ENCODE data around the gene UBN1. TPM values are rescaled to one million over a fixed set of nuclear protein-coding genes. Genes with fewer than 3 reads are reported as not detected.
A peak's percentile ranks its signal among the peaks of the same experiment; 100 is the strongest.

UBN1 gene
- total and polyA plus RNA-seq, 2 of the 13 experiments (the other 11 are each of a cell fraction or from before 2014, with no cell fraction given), result 10.6 to 23.5 TPM

DNA sequence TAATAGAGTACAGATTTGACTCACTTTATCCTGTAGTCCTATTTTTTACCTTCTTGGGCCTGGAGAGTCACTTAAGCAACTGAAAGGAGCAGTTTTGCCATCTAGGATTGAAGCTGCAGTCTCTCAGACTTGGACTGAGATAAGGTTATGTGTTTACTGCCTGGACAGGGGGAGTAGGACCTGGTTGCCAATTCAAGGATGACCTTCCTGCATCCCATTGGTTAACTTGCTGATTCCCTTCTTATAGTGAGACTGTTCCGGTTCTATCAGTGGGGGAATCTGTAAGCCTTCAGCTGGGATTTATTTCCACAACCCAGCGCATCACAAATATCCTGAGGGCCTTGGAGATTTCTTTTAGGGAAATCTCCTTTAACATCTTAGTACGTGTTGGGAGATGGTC lies 2.9 kb downstream of the UBN1 start:
- FAIRE-seq (no peak), ATAC-seq (no peak), DNase-seq (ENCODE audit: low spot score) (no peak)
- H3K4me2 ChIP-seq (ENCODE audit: low read depth, low read length), result peak overlapping the region; percentile 98
- ChIA-PET POLR2A (no interaction called here), CTCF (ENCODE audit: low intra/inter-chr PET ratio, low total read pairs) (no interaction called here)
- in situ Hi-C loops (cut with HindIII; ENCODE audit: extremely low pct_ligation_motif_present, low pct_unique_long_range_greater_than_20kb) (no loop called here), intact Hi-C loops (cut with micrococcal nuclease; ENCODE audit: unreplicated experiment) (no loop called here)
- H2AFZ ChIP-seq (ENCODE audit: low read length), result no peak overlapping the region
- H3K27me3 ChIP-seq (ENCODE audit: control insufficient read depth in 1 of 2, insufficient read depth in 2 of 2, low read length in 2 of 2), result peaks cover 0 to 4% of the 10 kb centered on the region in 2 experiments; a peak in 1 of 5 replicates
- H4K20me1 ChIP-seq (ENCODE audit: insufficient read depth, low read length), result peaks cover 45% of the 10 kb centered on the region
- peaks cover 72% of the 10 kb centered on the region for H3K79me2 ChIP-seq (ENCODE audit: insufficient read depth, low read length)
- H3K4me3 ChIP-seq (replicated peaks in 1 of 3; ENCODE audit: insufficient read depth in 1 of 3, low read depth in 2 of 3, low read length in 3 of 3), result peak overlapping the region; percentile 4 to 94 (median 18); a peak in 1 of 6 replicates
- H3K4me1 ChIP-seq (ENCODE audit: insufficient read depth, low read length), result peaks cover 43% of the 10 kb centered on the region
- H3K27ac ChIP-seq (ENCODE audit: extremely low read length, insufficient read depth, low read length), result no peak overlapping the region
- no TSS peak for BruUV-seq (replicated peaks)
- peaks cover 7 to 24% of the 10 kb centered on the region in 2 experiments for H3K36me3 ChIP-seq (replicated peaks in 1 of 2; ENCODE audit: control insufficient read depth in 1 of 2, insufficient read depth in 2 of 2, low read length in 2 of 2)
- WGBS (ENCODE audit: low lambda C conversion rate), result 83% methylated on average over 3 of the region's 3 CpGs
- no peak overlapping the region; the same call in 1 of the 2 replicates for H3K9ac ChIP-seq (ENCODE audit: insufficient read depth, low read depth, low read length)
- H3K9me3 ChIP-seq (ENCODE audit: low read length), result no peaks in the 10 kb centered on the region
- TF ChIP-seq SRSF9 (IDR thresholded peaks at IDR 0.05; ENCODE audit: borderline replicate concordance, insufficient read depth, low read depth, low read length, poor library complexity, severe bottlenecking) (no peak), SMARCE1 (IDR thresholded peaks at IDR 0.05; ENCODE audit: borderline replicate concordance) (no peak), HNF4A (CRISPR knock-in tag; IDR thresholded peaks at IDR 0.05) (no peak), GABPB1 (CRISPR knock-in tag; IDR thresholded peaks at IDR 0.05) (no peak), ZNF160 (CRISPR knock-in tag; IDR thresholded peaks at IDR 0.05) (no peak), ZNF652 (CRISPR knock-in tag; IDR thresholded peaks at IDR 0.05; ENCODE audit: borderline replicate concordance, low read depth) (no peak)
- TF ChIP-seq, protein P1, sequence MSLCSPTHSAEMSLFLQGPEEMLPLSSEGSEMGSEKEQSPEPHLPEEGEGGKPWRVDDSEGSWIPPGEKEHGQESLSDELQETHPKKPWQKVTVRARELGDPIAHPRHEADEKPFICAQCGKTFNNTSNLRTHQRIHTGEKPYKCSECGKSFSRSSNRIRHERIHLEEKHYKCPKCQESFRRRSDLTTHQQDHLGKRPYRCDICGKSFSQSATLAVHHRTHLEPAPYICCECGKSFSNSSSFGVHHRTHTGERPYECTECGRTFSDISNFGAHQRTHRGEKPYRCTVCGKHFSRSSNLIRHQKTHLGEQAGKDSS (CRISPR knock-in tag; IDR thresholded peaks at IDR 0.05; ENCODE audit: borderline replicate concordance, low read depth), result no peak
- TF ChIP-seq, protein P2, sequence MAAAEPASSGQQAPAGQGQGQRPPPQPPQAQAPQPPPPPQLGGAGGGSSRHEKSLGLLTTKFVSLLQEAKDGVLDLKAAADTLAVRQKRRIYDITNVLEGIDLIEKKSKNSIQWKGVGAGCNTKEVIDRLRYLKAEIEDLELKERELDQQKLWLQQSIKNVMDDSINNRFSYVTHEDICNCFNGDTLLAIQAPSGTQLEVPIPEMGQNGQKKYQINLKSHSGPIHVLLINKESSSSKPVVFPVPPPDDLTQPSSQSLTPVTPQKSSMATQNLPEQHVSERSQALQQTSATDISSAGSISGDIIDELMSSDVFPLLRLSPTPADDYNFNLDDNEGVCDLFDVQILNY (CRISPR knock-in tag; conservative IDR thresholded peaks at IDR 0.05), result no peak
- TF ChIP-seq, protein P3, sequence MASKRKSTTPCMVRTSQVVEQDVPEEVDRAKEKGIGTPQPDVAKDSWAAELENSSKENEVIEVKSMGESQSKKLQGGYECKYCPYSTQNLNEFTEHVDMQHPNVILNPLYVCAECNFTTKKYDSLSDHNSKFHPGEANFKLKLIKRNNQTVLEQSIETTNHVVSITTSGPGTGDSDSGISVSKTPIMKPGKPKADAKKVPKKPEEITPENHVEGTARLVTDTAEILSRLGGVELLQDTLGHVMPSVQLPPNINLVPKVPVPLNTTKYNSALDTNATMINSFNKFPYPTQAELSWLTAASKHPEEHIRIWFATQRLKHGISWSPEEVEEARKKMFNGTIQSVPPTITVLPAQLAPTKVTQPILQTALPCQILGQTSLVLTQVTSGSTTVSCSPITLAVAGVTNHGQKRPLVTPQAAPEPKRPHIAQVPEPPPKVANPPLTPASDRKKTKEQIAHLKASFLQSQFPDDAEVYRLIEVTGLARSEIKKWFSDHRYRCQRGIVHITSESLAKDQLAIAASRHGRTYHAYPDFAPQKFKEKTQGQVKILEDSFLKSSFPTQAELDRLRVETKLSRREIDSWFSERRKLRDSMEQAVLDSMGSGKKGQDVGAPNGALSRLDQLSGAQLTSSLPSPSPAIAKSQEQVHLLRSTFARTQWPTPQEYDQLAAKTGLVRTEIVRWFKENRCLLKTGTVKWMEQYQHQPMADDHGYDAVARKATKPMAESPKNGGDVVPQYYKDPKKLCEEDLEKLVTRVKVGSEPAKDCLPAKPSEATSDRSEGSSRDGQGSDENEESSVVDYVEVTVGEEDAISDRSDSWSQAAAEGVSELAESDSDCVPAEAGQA (IDR thresholded peaks at IDR 0.05; ENCODE audit: low read depth), result no peak
- TF ChIP-seq, protein P3 (CRISPR knock-in tag; IDR thresholded peaks at IDR 0.05; ENCODE audit: borderline replicate concordance), result no peak

Data from HepG2 (cell line).